Psoas muscle (tissue), 8 donors: ENCODE results near the gene ZNF383. TPM values are rescaled to one million over a fixed set of nuclear protein-coding genes. Genes with fewer than 3 reads are reported as not detected.

Experiments used
- ATAC-seq, 4 donors: fragments of 200-7000 bp; cut with Tn5 transposase; one replicate each; pipeline ENCODE4 v1.9.1; 2020; ENCODE audit warnings: moderate library complexity in 3 of 4, mild to moderate bottlenecking in 2 of 4
- DNase-seq, 2 donors: peaks; one replicate each; pipeline ENCODE4 v3.0.0-alpha.2; 2020
- H3K27ac ChIP-seq: fragments of 200-600 bp; one replicate; pipeline ENCODE4 v1.8.0; 2022
- H3K27me3 ChIP-seq, 3 donors: fragments of 200-600 bp in 1 of 3; one replicate each; pipeline versions ENCODE4 v1.6.1 to v1.8.0; 2013 to 2022; ENCODE audit warnings: low read length in 2 of 3, mild to moderate bottlenecking in 2 of 3, moderate library complexity in 1 of 3; ENCODE audit not compliant: insufficient read depth in 3 of 3
- H3K36me3 ChIP-seq, 2 donors: fragments of 200-600 bp in 1 of 2; one replicate each; pipeline versions ENCODE4 v1.6.1 to v1.8.0; 2013 to 2022; ENCODE audit warnings: low read depth in 1 of 2, mild to moderate bottlenecking in 1 of 2, moderate library complexity in 1 of 2; ENCODE audit not compliant: insufficient read depth in 1 of 2
- H3K4me1 ChIP-seq: fragments of 200-600 bp; one replicate; pipeline ENCODE4 v1.8.0; 2022
- H3K4me3 ChIP-seq: fragments of 200-600 bp; one replicate; pipeline ENCODE4 v1.8.0; 2022; ENCODE audit warnings: mild to moderate bottlenecking
- H3K9me3 ChIP-seq: fragments of 200-600 bp; one replicate; pipeline ENCODE4 v1.8.0; 2022
- CTCF ChIP-seq: fragments of 200-600 bp; IDR thresholded peaks from one replicate; pipeline ENCODE4 v1.8.0; 2022; ENCODE audit warnings: antibody characterized with exemption
- WGBS, 3 donors: extraction: QIAGEN DNeasy Blood & Tissue Kit; methylation state at CpG; one replicate each; pipeline versions ENCODE4 v1.1.6 to v1.1.7; 2013; 5-methylcytosine and 5-hydroxymethylcytosine counted together
- intact Hi-C, 2 donors: fragments of 100-400 bp; cut with DNase I; formaldehyde crosslinking; loops; one replicate each; pipeline versions ENCODE4 v1.11.0 to v1.14.2; 2022
- polyA plus RNA-seq, 3 donors: library from polyadenylated mRNA; stranded (reverse); fragments of 200-250 nt; gene quantifications; one replicate each; pipeline ENCODE4 v1.2.3, GENCODE V29; 2013
- total RNA-seq, 4 donors: library from RNA; stranded (reverse); fragmentation: NEBNext Ultra II Directional in 2 of 4; extraction: Animal tissue kit (Norgen Biotek cat#: 25700) in 2 of 4; gene quantifications; one replicate each; pipeline versions ENCODE4 v1.2.1 to v1.2.4, GENCODE V29; 2021 to 2023
- donor health status: healthy with polysubstance abuse.
- donor health status: DM: no; HTN: no; CAD: no; lungs with moderate emphysema.
- donor health status: Bipolar disorder and iron deficiency.
- donor health status: healthy.
- donor health status: DM: yes; HTN: yes; CAD: no.
- donor health status: DM: no; HTN: no; CAD: no.
- donor health status: DM: no; HTN: no; CAD: no.
- donor health status: DM: yes; HTN: yes; CAD: no.

ZNF383 gene
- total and polyA plus RNA-seq, 7 donors: 3.0 to 12.1 (median 7.5) TPM

- intact Hi-C loops: no loop called here
- H3K9me3 ChIP-seq: peaks cover 54% of the 10 kb centered on the region
- WGBS, 3 donors: 89 to 92% (median 92%) methylated on average over 2 of the region's 2 CpGs
Measured at GRCh38 chr19:37197768-37198167, 20.2 kb upstream of the ZNF383 start.

GRCh38 chr19:37217480-37217774 is 587 bp upstream of the ZNF383 start:
- Histone ChIP-seq H3K27ac (peak overlapping the region; percentile 85), H3K9me3 (peaks cover 13% of the 10 kb centered on the region), H3K4me3 (peak overlapping the region; percentile 80), H3K36me3 (peaks cover 0 to 24% of the 10 kb centered on the region in 2 donors), H3K27me3 (no peaks in the 10 kb centered on the region), H3K4me1 (no peaks in the 10 kb centered on the region)
- ATAC-seq: no peak
- no peak for TF ChIP-seq CTCF
- no peak for DNase-seq
- 0 to 1% (median 1%) methylated on average over 7 of the region's 7 CpGs for WGBS, 3 donors
- intact Hi-C loops: loop anchor here (5.0 to 10.0 kb wide), 5 partner anchors 143 to 300 kb away; partner anchors contain the start of genes ZNF527 (in 2 of the 2), ZNF420 (in 1 of the 2), ZNF568 (in 1 of the 2) and ZNF569 (in 1 of the 2)

More at GRCh38 chr19:37197768-37198167, 20.2 kb upstream of the ZNF383 start:
- Histone ChIP-seq H3K4me3 (no peak overlapping the region), H3K4me1 (no peaks in the 10 kb centered on the region), H3K36me3 (peaks cover 5 to 92% of the 10 kb centered on the region in 2 donors), H3K27me3 (no peaks in the 10 kb centered on the region), H3K27ac (no peak overlapping the region)
- DNase-seq: no peak
- no peak for TF ChIP-seq CTCF
- no peak for ATAC-seq

- ATAC-seq: peak; percentile 61 to 87 (median 70)
- no peak for TF ChIP-seq CTCF
- Histone ChIP-seq H3K27ac (peak overlapping the region; percentile 85), H3K4me1 (no peaks in the 10 kb centered on the region), H3K27me3 (no peaks in the 10 kb centered on the region), H3K4me3 (peak overlapping the region; percentile 80), H3K9me3 (peaks cover 24% of the 10 kb centered on the region), H3K36me3 (peaks cover 0 to 28% of the 10 kb centered on the region in 2 donors)
- 4 to 11% (median 8%) methylated on average over 6 of the region's 6 CpGs for whole genome bisulfite sequencing, 3 donors
- DNase-seq: no peak
- intact Hi-C loops: loop anchor here (5.0 to 10.0 kb wide), 5 partner anchors 144 to 301 kb away; partner anchors contain the start of genes ZNF527 (in 2 of the 2), ZNF420 (in 1 of the 2), ZNF568 (in 1 of the 2) and ZNF569 (in 1 of the 2)
Measured at GRCh38 chr19:37218592-37218935, 550 bp downstream of the ZNF383 start.

- Histone ChIP-seq H3K4me3 (no peak overlapping the region), H3K36me3 (peaks cover 0 to 38% of the 10 kb centered on the region in 2 donors), H3K4me1 (no peaks in the 10 kb centered on the region), H3K27me3 (no peaks in the 10 kb centered on the region), H3K9me3 (peaks cover 31% of the 10 kb centered on the region), H3K27ac (no peak overlapping the region)
- no peak for DNase-seq
- intact Hi-C loops: no loop called here
- no peak for ATAC-seq
- 94 to 96% (median 96%) methylated on average over 3 of the region's 3 CpGs for WGBS, 3 donors
- no peak for TF ChIP-seq CTCF
Measured at GRCh38 chr19:37220383-37220782, 2.4 kb downstream of the ZNF383 start.

- WGBS, 3 donors: 95 to 99% (median 96%) methylated on average over 2 of the region's 2 CpGs
- H3K27ac ChIP-seq: no peak overlapping the region
- no peak overlapping the region for H3K4me3 ChIP-seq
- ATAC-seq (no peak), DNase-seq (no peak)
- peaks cover 2 to 45% of the 10 kb centered on the region in 2 donors for H3K36me3 ChIP-seq
- intact Hi-C loops: no loop called here
- no peak for TF ChIP-seq CTCF
- peaks cover 31% of the 10 kb centered on the region for H3K9me3 ChIP-seq
- H3K27me3 ChIP-seq: no peaks in the 10 kb centered on the region
- H3K4me1 ChIP-seq: no peaks in the 10 kb centered on the region
Measured at GRCh38 chr19:37221136-37221535, 3.1 kb downstream of the ZNF383 start.
